ENCODE measurements around the gene FAM117B. TPM values are rescaled to one million over a fixed set of nuclear protein-coding genes. Genes with fewer than 3 reads are reported as not detected.

Gene FAM117B
- total RNA-seq, 1 experiment from 2014 or later = 9.1 TPM

DNA sequence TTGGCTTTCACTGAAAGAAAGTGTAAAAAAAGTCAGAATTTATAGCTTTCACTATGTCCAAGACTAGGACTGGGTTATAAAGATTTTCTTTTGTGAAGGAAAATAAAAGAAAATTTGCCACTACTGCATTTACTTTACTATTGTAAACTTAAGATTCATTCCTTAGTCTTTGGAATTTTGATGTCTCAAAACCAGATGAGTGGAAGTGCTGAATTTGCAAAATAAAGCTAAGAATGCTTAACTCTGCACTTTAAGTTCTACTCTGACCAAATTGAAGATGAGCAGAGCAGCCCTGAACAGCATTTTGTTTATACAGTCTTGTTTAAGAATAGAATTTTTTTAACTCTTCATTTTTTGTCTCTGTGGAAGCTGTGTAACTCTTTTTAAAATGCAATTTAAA, 134.4 kb downstream of the FAM117B start:
- BruUV-seq (replicated peaks) = no TSS peak
- POLR2A ChIA-PET = no interaction called here
- H3K9ac ChIP-seq (ENCODE audit: low read length) = no peak overlapping the region

More for the DNA sequence above, 134.4 kb downstream of the FAM117B start:
- no peak for TF ChIP-seq TCF7L2 (IDR thresholded peaks at IDR 0.05; ENCODE audit: borderline replicate concordance, extremely low read depth, insufficient read depth, insufficient read length)
- TF ChIP-seq, protein P1, sequence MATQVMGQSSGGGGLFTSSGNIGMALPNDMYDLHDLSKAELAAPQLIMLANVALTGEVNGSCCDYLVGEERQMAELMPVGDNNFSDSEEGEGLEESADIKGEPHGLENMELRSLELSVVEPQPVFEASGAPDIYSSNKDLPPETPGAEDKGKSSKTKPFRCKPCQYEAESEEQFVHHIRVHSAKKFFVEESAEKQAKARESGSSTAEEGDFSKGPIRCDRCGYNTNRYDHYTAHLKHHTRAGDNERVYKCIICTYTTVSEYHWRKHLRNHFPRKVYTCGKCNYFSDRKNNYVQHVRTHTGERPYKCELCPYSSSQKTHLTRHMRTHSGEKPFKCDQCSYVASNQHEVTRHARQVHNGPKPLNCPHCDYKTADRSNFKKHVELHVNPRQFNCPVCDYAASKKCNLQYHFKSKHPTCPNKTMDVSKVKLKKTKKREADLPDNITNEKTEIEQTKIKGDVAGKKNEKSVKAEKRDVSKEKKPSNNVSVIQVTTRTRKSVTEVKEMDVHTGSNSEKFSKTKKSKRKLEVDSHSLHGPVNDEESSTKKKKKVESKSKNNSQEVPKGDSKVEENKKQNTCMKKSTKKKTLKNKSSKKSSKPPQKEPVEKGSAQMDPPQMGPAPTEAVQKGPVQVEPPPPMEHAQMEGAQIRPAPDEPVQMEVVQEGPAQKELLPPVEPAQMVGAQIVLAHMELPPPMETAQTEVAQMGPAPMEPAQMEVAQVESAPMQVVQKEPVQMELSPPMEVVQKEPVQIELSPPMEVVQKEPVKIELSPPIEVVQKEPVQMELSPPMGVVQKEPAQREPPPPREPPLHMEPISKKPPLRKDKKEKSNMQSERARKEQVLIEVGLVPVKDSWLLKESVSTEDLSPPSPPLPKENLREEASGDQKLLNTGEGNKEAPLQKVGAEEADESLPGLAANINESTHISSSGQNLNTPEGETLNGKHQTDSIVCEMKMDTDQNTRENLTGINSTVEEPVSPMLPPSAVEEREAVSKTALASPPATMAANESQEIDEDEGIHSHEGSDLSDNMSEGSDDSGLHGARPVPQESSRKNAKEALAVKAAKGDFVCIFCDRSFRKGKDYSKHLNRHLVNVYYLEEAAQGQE (IDR thresholded peaks at IDR 0.05; ENCODE audit: low read depth) = no peak
- TF ChIP-seq EZH2 (IDR thresholded peaks at IDR 0.05) = no peak
- TF ChIP-seq, protein P2, sequence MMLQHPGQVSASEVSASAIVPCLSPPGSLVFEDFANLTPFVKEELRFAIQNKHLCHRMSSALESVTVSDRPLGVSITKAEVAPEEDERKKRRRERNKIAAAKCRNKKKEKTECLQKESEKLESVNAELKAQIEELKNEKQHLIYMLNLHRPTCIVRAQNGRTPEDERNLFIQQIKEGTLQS (IDR thresholded peaks at IDR 0.05) = no peak
- TF ChIP-seq RAD21 (IDR thresholded peaks at IDR 0.05; ENCODE audit: low read depth) = no peak
- TF ChIP-seq FOSL1 (IDR thresholded peaks at IDR 0.05; ENCODE audit: low read depth) = no peak
- no peak for TF ChIP-seq EGR1 (IDR thresholded peaks at IDR 0.05; ENCODE audit: low read depth)
- no peak for TF ChIP-seq ELF1 (IDR thresholded peaks at IDR 0.05; ENCODE audit: borderline replicate concordance, low read depth)
- no peak for TF ChIP-seq JUND (IDR thresholded peaks at IDR 0.05)
- TF ChIP-seq, protein P3, sequence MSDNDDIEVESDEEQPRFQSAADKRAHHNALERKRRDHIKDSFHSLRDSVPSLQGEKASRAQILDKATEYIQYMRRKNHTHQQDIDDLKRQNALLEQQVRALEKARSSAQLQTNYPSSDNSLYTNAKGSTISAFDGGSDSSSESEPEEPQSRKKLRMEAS (IDR thresholded peaks at IDR 0.05) = no peak
- TF ChIP-seq CEBPB (IDR thresholded peaks at IDR 0.05; ENCODE audit: low read depth) = no peak
- Histone ChIP-seq H3K4me3 (replicated peaks in 1 of 2; ENCODE audit: low read depth in 1 of 2, low read length in 2 of 2) (no peak overlapping the region), H3K4me2 (ENCODE audit: low read length) (no peak overlapping the region), H3K27me3 (ENCODE audit: insufficient read depth, low read length) (no peaks in the 10 kb centered on the region), H3K27ac (ENCODE audit: low read depth, low read length) (no peak overlapping the region), H4K20me1 (ENCODE audit: insufficient read depth) (no peaks in the 10 kb centered on the region), H3K36me3 (ENCODE audit: control insufficient read depth in 1 of 2, insufficient read depth in 2 of 2, low read length in 2 of 2) (no peaks in the 10 kb centered on the region), H3K9me2 (ENCODE audit: insufficient read depth) (no peaks in the 10 kb centered on the region), H3K9me3 (ENCODE audit: control insufficient read depth in 1 of 2, insufficient read depth in 1 of 2, low read depth in 1 of 2, low read length in 2 of 2) (no peaks in the 10 kb centered on the region), H2AFZ (ENCODE audit: low read depth, low read length, poor library complexity, severe bottlenecking) (no peak overlapping the region), H3K79me2 (ENCODE audit: insufficient read depth, low read length) (no peaks in the 10 kb centered on the region), H3K4me1 (ENCODE audit: control insufficient read depth in 1 of 2, insufficient read depth in 2 of 2, low read length in 2 of 2) (no peaks in the 10 kb centered on the region)
- no peak for ATAC-seq
- no peak for DNase-seq (ENCODE audit: low read depth, low spot score)
- ChIA-PET RAD21 (ENCODE audit: low non-redundant PET in 1 of 2, low total read pairs in 2 of 2, uncharacterized antibody in 2 of 2, unreplicated experiment in 2 of 2) (no interaction called here), CTCF (no interaction called here)
- intact Hi-C loops (cut with micrococcal nuclease) = no loop called here
